ENCODE results near the gene SBF1. TPM values are rescaled to one million over a fixed set of nuclear protein-coding genes. Genes with fewer than 3 reads are reported as not detected.
A peak's percentile ranks its signal among the peaks of the same experiment; 100 is the strongest.

Gene SBF1
- total and polyA plus RNA-seq, 2 of the 13 experiments (the other 11 are each of a cell fraction or from before 2014, with no cell fraction given) = 31.7 to 40.9 TPM

- ChIA-PET CTCF (ENCODE audit: low intra/inter-chr PET ratio, low total read pairs) (no interaction called here), POLR2A (no interaction called here)
- Histone ChIP-seq H3K27ac (ENCODE audit: extremely low read length, insufficient read depth, low read length) (no peak overlapping the region), H3K36me3 (replicated peaks in 1 of 2; ENCODE audit: control insufficient read depth in 1 of 2, insufficient read depth in 2 of 2, low read length in 2 of 2) (peaks cover 38 to 69% of the 10 kb centered on the region in 2 experiments; a peak in 4 of 5 replicates), H3K9me3 (ENCODE audit: low read length) (no peaks in the 10 kb centered on the region), H3K4me1 (ENCODE audit: insufficient read depth, low read length) (no peaks in the 10 kb centered on the region), H2AFZ (ENCODE audit: low read length) (no peak overlapping the region), H3K27me3 (ENCODE audit: control insufficient read depth in 1 of 2, insufficient read depth in 2 of 2, low read length in 2 of 2) (no peaks in the 10 kb centered on the region), H4K20me1 (ENCODE audit: insufficient read depth, low read length) (no peaks in the 10 kb centered on the region), H3K4me3 (replicated peaks in 1 of 3; ENCODE audit: insufficient read depth in 1 of 3, low read depth in 2 of 3, low read length in 3 of 3) (no peak overlapping the region), H3K79me2 (ENCODE audit: insufficient read depth, low read length) (no peaks in the 10 kb centered on the region), H3K4me2 (ENCODE audit: low read depth, low read length) (no peak overlapping the region), H3K9ac (ENCODE audit: insufficient read depth, low read depth, low read length) (no peak overlapping the region)
- BruUV-seq (replicated peaks) = no TSS peak
- in situ Hi-C loops (cut with HindIII; ENCODE audit: extremely low pct_ligation_motif_present, low pct_unique_long_range_greater_than_20kb) (no loop called here), intact Hi-C loops (cut with micrococcal nuclease; ENCODE audit: unreplicated experiment) (no loop called here)
- TF ChIP-seq KLF15 (CRISPR knock-in tag; IDR thresholded peaks at IDR 0.05; ENCODE audit: borderline replicate concordance) = no peak
- no peak for TF ChIP-seq MXI1 (IDR thresholded peaks at IDR 0.05; ENCODE audit: borderline replicate concordance, low read depth, low read length)
- no peak for TF ChIP-seq TCF12 (IDR thresholded peaks at IDR 0.05)
- no peak for TF ChIP-seq TCF12 (CRISPR knock-in tag; IDR thresholded peaks at IDR 0.05)
- TF ChIP-seq SRSF9 (IDR thresholded peaks at IDR 0.05; ENCODE audit: borderline replicate concordance, insufficient read depth, low read depth, low read length, poor library complexity, severe bottlenecking) = no peak
- peak; percentile 55 for TF ChIP-seq AGO2 (optimal IDR thresholded peaks at IDR 0.05; ENCODE audit: low read depth, low read length)
- no peak for TF ChIP-seq MAFF (IDR thresholded peaks at IDR 0.05; ENCODE audit: low read depth, low read length)
- TF ChIP-seq ZNF562 (CRISPR knock-in tag; IDR thresholded peaks at IDR 0.05; ENCODE audit: borderline replicate concordance) = no peak
- 96% methylated on average over 17 of the region's 28 CpGs for WGBS (ENCODE audit: low lambda C conversion rate)
- no peak for FAIRE-seq
- no peak for DNase-seq (ENCODE audit: low spot score)
- no peak for ATAC-seq
These were observed 11.5 kb downstream of the SBF1 start for GRCh38 chr22:50463188-50463900.

DNA sequence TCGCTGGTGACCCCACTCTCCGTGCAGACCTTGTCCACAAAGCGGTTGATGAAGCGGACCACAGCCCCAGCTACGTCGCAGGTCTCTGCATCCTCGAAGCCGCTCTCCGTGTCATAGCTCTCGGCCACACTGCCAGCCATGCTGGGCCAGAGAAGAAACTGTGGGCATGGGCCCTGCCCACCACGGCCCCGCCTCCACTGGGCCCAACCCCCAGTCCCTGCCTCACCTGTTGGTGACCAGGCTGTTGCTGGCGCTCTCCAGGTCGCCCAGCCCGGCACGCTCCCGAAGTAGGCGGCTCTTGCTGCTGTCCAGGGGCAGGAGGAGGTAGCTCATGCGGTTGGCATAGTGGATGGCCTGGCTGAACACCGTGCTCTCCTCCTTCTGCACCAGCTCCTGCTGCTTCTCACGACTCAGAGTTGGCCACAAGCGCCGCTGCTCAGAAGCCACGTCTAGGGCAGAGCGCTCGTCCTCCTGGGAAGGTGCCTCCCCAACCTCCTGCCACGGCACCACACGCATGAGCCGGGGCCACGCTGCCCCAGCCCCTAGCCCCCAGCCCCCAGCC is 12.8 kb downstream of the SBF1 start:
- Histone ChIP-seq H3K4me1 (ENCODE audit: insufficient read depth, low read length) (no peaks in the 10 kb centered on the region), H4K20me1 (ENCODE audit: insufficient read depth, low read length) (no peaks in the 10 kb centered on the region)
- in situ Hi-C loops (cut with HindIII; ENCODE audit: extremely low pct_ligation_motif_present, low pct_unique_long_range_greater_than_20kb) = no loop called here

More for the DNA sequence above, 12.8 kb downstream of the SBF1 start:
- DNase-seq (ENCODE audit: low spot score) (no peak), FAIRE-seq (no peak), ATAC-seq (no peak)
- 95% methylated on average over 10 of the region's 30 CpGs for WGBS (ENCODE audit: low lambda C conversion rate)
- no peak overlapping the region for H3K9ac ChIP-seq (ENCODE audit: insufficient read depth, low read depth, low read length)
- no peak overlapping the region for H3K4me3 ChIP-seq (replicated peaks in 1 of 3; ENCODE audit: insufficient read depth in 1 of 3, low read depth in 2 of 3, low read length in 3 of 3)
- no peak overlapping the region for H3K27ac ChIP-seq (ENCODE audit: extremely low read length, insufficient read depth, low read length)
- no peak for TF ChIP-seq KDM4B (CRISPR knock-in tag; IDR thresholded peaks at IDR 0.05)
- no peak for TF ChIP-seq ZNF282 (IDR thresholded peaks at IDR 0.05; ENCODE audit: partially characterized antibody)
- TF ChIP-seq AGO2 (optimal IDR thresholded peaks at IDR 0.05; ENCODE audit: low read depth, low read length) = peak; percentile 21
- no peaks in the 10 kb centered on the region for H3K27me3 ChIP-seq (ENCODE audit: control insufficient read depth in 1 of 2, insufficient read depth in 2 of 2, low read length in 2 of 2)
- no peaks in the 10 kb centered on the region for H3K9me3 ChIP-seq (ENCODE audit: low read length)
- no peak overlapping the region for H2AFZ ChIP-seq (ENCODE audit: low read length)
- no peaks in the 10 kb centered on the region for H3K79me2 ChIP-seq (ENCODE audit: insufficient read depth, low read length)
- no TSS peak for BruUV-seq (replicated peaks)
- POLR2A ChIA-PET = no interaction called here
- no peak overlapping the region for H3K4me2 ChIP-seq (ENCODE audit: low read depth, low read length)
- intact Hi-C loops (cut with micrococcal nuclease; ENCODE audit: unreplicated experiment) = no loop called here
- peaks cover 37 to 73% of the 10 kb centered on the region in 2 experiments; a peak in 4 of 5 replicates for H3K36me3 ChIP-seq (replicated peaks in 1 of 2; ENCODE audit: control insufficient read depth in 1 of 2, insufficient read depth in 2 of 2, low read length in 2 of 2)
- CTCF ChIA-PET (ENCODE audit: low intra/inter-chr PET ratio, low total read pairs) = no interaction called here

All from HepG2 (cell line).